ENCODE data around the gene DUOX1. TPM values are rescaled to one million over a fixed set of nuclear protein-coding genes. Genes with fewer than 3 reads are reported as not detected.
A peak's percentile ranks its signal among the peaks of the same experiment; 100 is the strongest.
"Not testable (repeated sequence)": the region's sequence is repeated elsewhere in the genome, so short reads cannot be mapped to it uniquely, and the experiment has no call there.

The DUOX1 gene
- total RNA-seq (2014; rRNA removed; shearing (Covaris generic)), result not detected in 2 replicates

- DNase-seq (ENCODE audit: low spot score), result no peak
Measured at GRCh38 chr15:45129651-45130129, at the start of gene DUOX1, which contains the start of gene DUOXA1. Gene DUOX1 (plus strand): TSS chr15:45129994. CDS start chr15:45131967, 1,973 bp downstream. Gene DUOXA1 (minus strand): TSS chr15:45129879. CDS start chr15:45123014, 6,865 bp downstream.

- not testable (repeated sequence) for DNase-seq (ENCODE audit: low spot score)
Measured at GRCh38 chr15:45080593-45080992, 49.2 kb upstream of the DUOX1 start.

GRCh38 chr15:45082412-45082811 lies 47.4 kb upstream of the DUOX1 start:
- DNase-seq (ENCODE audit: low spot score), result not testable (repeated sequence)

- DNase-seq (ENCODE audit: low spot score), result no peak
Measured at GRCh38 chr15:45083223-45083622, 46.6 kb upstream of the DUOX1 start.

GRCh38 chr15:45084163-45084562 lies 45.6 kb upstream of the DUOX1 start:
- no peak for DNase-seq (ENCODE audit: low spot score)

GRCh38 chr15:45087513-45087912 lies 42.3 kb upstream of the DUOX1 start:
- no peak for DNase-seq (ENCODE audit: low spot score)

- peak; percentile 81 for DNase-seq (ENCODE audit: low spot score)
Measured at GRCh38 chr15:45088801-45089711, 40.7 kb upstream of the DUOX1 start.

- DNase-seq (ENCODE audit: low spot score), result peak; percentile 32
Measured at GRCh38 chr15:45089712-45090373, 40.0 kb upstream of the DUOX1 start.

GRCh38 chr15:45091161-45091560 lies 38.6 kb upstream of the DUOX1 start:
- peak; percentile 36 for DNase-seq (ENCODE audit: low spot score)

GRCh38 chr15:45091576-45091975 lies 38.2 kb upstream of the DUOX1 start:
- no peak for DNase-seq (ENCODE audit: low spot score)

GRCh38 chr15:45093013-45093412 lies 36.8 kb upstream of the DUOX1 start:
- DNase-seq (ENCODE audit: low spot score), result no peak

- no peak for DNase-seq (ENCODE audit: low spot score)
Measured at GRCh38 chr15:45093622-45094357, 36.0 kb upstream of the DUOX1 start.

- DNase-seq (ENCODE audit: low spot score), result peak; percentile 18
Measured at GRCh38 chr15:45094358-45094730, 35.5 kb upstream of the DUOX1 start.

GRCh38 chr15:45095661-45096060 lies 34.1 kb upstream of the DUOX1 start:
- DNase-seq (ENCODE audit: low spot score), result no peak

- no peak for DNase-seq (ENCODE audit: low spot score)
Measured at GRCh38 chr15:45097466-45097865, 32.3 kb upstream of the DUOX1 start.

- DNase-seq (ENCODE audit: low spot score), result no peak
Measured at GRCh38 chr15:45099549-45100165, 30.1 kb upstream of the DUOX1 start.

GRCh38 chr15:45100884-45101625 lies 28.7 kb upstream of the DUOX1 start:
- DNase-seq (ENCODE audit: low spot score), result no peak

- no peak for DNase-seq (ENCODE audit: low spot score)
Measured at GRCh38 chr15:45101749-45102148, 28.0 kb upstream of the DUOX1 start.

GRCh38 chr15:45102226-45102625 lies 27.6 kb upstream of the DUOX1 start:
- no peak for DNase-seq (ENCODE audit: low spot score)

GRCh38 chr15:45104170-45104569 lies 25.6 kb upstream of the DUOX1 start:
- DNase-seq (ENCODE audit: low spot score), result not testable (repeated sequence)

GRCh38 chr15:45105586-45105985 lies 24.2 kb upstream of the DUOX1 start:
- no peak for DNase-seq (ENCODE audit: low spot score)

Data from A172 (cell line).